ENCODE results near the gene CCDC85C. TPM values are rescaled to one million over a fixed set of nuclear protein-coding genes. Genes with fewer than 3 reads are reported as not detected.

CCDC85C gene
- total RNA-seq, 1 donor from 2014 or later: 82.2 TPM

- Mint-ChIP-seq H3K9me3 (no peaks in the 10 kb centered on the region), H3K36me3 (peaks cover 4% of the 10 kb centered on the region), H3K4me1 (no peaks in the 10 kb centered on the region), H3K27ac (no peak overlapping the region), H3K4me3 (no peak overlapping the region), H3K27me3 (ENCODE audit: low read depth) (no peaks in the 10 kb centered on the region)
- no peak for DNase-seq (ENCODE audit: low spot score in 2 of 2, unreplicated experiment in 2 of 2)
- no peak for TF ChIP-seq CTCF (IDR thresholded peaks at IDR 0.05; ENCODE audit: unreplicated experiment)
Measured at GRCh38 chr14:99513183-99513694, 90.8 kb downstream of the CCDC85C start.

GRCh38 chr14:99512571-99513182 is 91.3 kb downstream of the CCDC85C start:
- no peak for DNase-seq (ENCODE audit: low spot score in 2 of 2, unreplicated experiment in 2 of 2)
- Mint-ChIP-seq H3K4me3 (no peak overlapping the region), H3K9me3 (no peaks in the 10 kb centered on the region), H3K4me1 (no peaks in the 10 kb centered on the region), H3K27ac (no peak overlapping the region), H3K27me3 (ENCODE audit: low read depth) (no peaks in the 10 kb centered on the region), H3K36me3 (peaks cover 7% of the 10 kb centered on the region)
- no peak for TF ChIP-seq CTCF (IDR thresholded peaks at IDR 0.05; ENCODE audit: unreplicated experiment)

- DNase-seq (ENCODE audit: low spot score in 2 of 2, unreplicated experiment in 2 of 2): no peak
Measured at GRCh38 chr14:99512110-99512449, 91.9 kb downstream of the CCDC85C start.

GRCh38 chr14:99511421-99512109 is 92.4 kb downstream of the CCDC85C start:
- H3K27ac Mint-ChIP-seq: no peak overlapping the region
- no peak for TF ChIP-seq CTCF (IDR thresholded peaks at IDR 0.05; ENCODE audit: unreplicated experiment)
- H3K4me3 Mint-ChIP-seq: no peak overlapping the region
- H3K4me1 Mint-ChIP-seq: no peaks in the 10 kb centered on the region
- no peak for DNase-seq (ENCODE audit: low spot score in 2 of 2, unreplicated experiment in 2 of 2)
- H3K36me3 Mint-ChIP-seq: peaks cover 15% of the 10 kb centered on the region
- no peaks in the 10 kb centered on the region for H3K27me3 Mint-ChIP-seq (ENCODE audit: low read depth)
- H3K9me3 Mint-ChIP-seq: no peaks in the 10 kb centered on the region

More at GRCh38 chr14:99512110-99512449, 91.9 kb downstream of the CCDC85C start:
- no peaks in the 10 kb centered on the region for H3K4me1 Mint-ChIP-seq
- H3K36me3 Mint-ChIP-seq: peaks cover 11% of the 10 kb centered on the region
- peak overlapping the region; percentile 21 for H3K27ac Mint-ChIP-seq
- no peaks in the 10 kb centered on the region for H3K9me3 Mint-ChIP-seq
- no peaks in the 10 kb centered on the region for H3K27me3 Mint-ChIP-seq (ENCODE audit: low read depth)
- no peak overlapping the region for H3K4me3 Mint-ChIP-seq
- TF ChIP-seq CTCF (IDR thresholded peaks at IDR 0.05; ENCODE audit: unreplicated experiment): no peak

- DNase-seq (ENCODE audit: low spot score in 2 of 2, unreplicated experiment in 2 of 2): no peak
- H3K9me3 Mint-ChIP-seq: no peaks in the 10 kb centered on the region
- H3K27ac Mint-ChIP-seq: no peak overlapping the region
- no peaks in the 10 kb centered on the region for H3K4me1 Mint-ChIP-seq
- no peak for TF ChIP-seq CTCF (IDR thresholded peaks at IDR 0.05; ENCODE audit: unreplicated experiment)
- peaks cover 23% of the 10 kb centered on the region for H3K36me3 Mint-ChIP-seq
- no peak overlapping the region for H3K4me3 Mint-ChIP-seq
- H3K27me3 Mint-ChIP-seq (ENCODE audit: low read depth): no peaks in the 10 kb centered on the region
Measured at GRCh38 chr14:99510556-99511139, 93.4 kb downstream of the CCDC85C start.

All from mesothelial cell of epicardium (in vitro differentiated cells).